ENCODE results near the gene BATF2.

Gene BATF2

GRCh38 chr11:64996710-64997380 lies at the start of gene BATF2:
Gene BATF2, minus strand, starts transcription at chr11:64996971. Its CDS starts 57 bp downstream, at chr11:64996914.
- DNase-seq = peak; percentile 65
- Mint-ChIP-seq H3K27ac (peak within 1 kb of the TSS; percentile 78), H3K36me3 (ENCODE audit: low read depth) (no peaks in the 10 kb centered on the region), H3K9me3 (no peaks in the 10 kb centered on the region), H3K4me1 (peaks cover 28% of the 10 kb centered on the region), H3K27me3 (ENCODE audit: low read depth, poor library complexity) (peaks cover 14% of the 10 kb centered on the region), H3K4me3 (peak within 1 kb of the TSS; percentile 52)
- no peak for TF ChIP-seq CTCF (IDR thresholded peaks at IDR 0.05)

- H3K9me3 Mint-ChIP-seq = no peaks in the 10 kb centered on the region
- peaks cover 26% of the 10 kb centered on the region for H3K4me1 Mint-ChIP-seq
- TF ChIP-seq CTCF (IDR thresholded peaks at IDR 0.05) = no peak
- H3K27ac Mint-ChIP-seq = no peak overlapping the region
- no peak for DNase-seq
- peaks cover 4% of the 10 kb centered on the region for H3K27me3 Mint-ChIP-seq (ENCODE audit: low read depth, poor library complexity)
- peaks cover 12% of the 10 kb centered on the region for H3K36me3 Mint-ChIP-seq (ENCODE audit: low read depth)
- H3K4me3 Mint-ChIP-seq = no peak overlapping the region
Measured at GRCh38 chr11:65045728-65046127, 49.0 kb upstream of the BATF2 start.

- H3K36me3 Mint-ChIP-seq (ENCODE audit: low read depth) = peaks cover 12% of the 10 kb centered on the region
- H3K4me3 Mint-ChIP-seq = no peak overlapping the region
- no peak overlapping the region for H3K27ac Mint-ChIP-seq
- no peak for DNase-seq
- no peak for TF ChIP-seq CTCF (IDR thresholded peaks at IDR 0.05)
- H3K27me3 Mint-ChIP-seq (ENCODE audit: low read depth, poor library complexity) = peaks cover 4% of the 10 kb centered on the region
- H3K9me3 Mint-ChIP-seq = no peaks in the 10 kb centered on the region
- H3K4me1 Mint-ChIP-seq = peaks cover 26% of the 10 kb centered on the region
Measured at GRCh38 chr11:65045061-65045460, 48.3 kb upstream of the BATF2 start.

- peaks cover 4% of the 10 kb centered on the region for H3K27me3 Mint-ChIP-seq (ENCODE audit: low read depth, poor library complexity)
- H3K4me1 Mint-ChIP-seq = peaks cover 26% of the 10 kb centered on the region
- peak overlapping the region; percentile 85 for H3K27ac Mint-ChIP-seq
- DNase-seq = no peak
- no peaks in the 10 kb centered on the region for H3K9me3 Mint-ChIP-seq
- TF ChIP-seq CTCF (IDR thresholded peaks at IDR 0.05) = no peak
- H3K4me3 Mint-ChIP-seq = no peak overlapping the region
- peaks cover 12% of the 10 kb centered on the region for H3K36me3 Mint-ChIP-seq (ENCODE audit: low read depth)
Measured at GRCh38 chr11:65043881-65044501, 47.2 kb upstream of the BATF2 start.

GRCh38 chr11:65042891-65043290 lies 46.1 kb upstream of the BATF2 start:
- H3K27me3 Mint-ChIP-seq (ENCODE audit: low read depth, poor library complexity) = no peaks in the 10 kb centered on the region
- no peak for DNase-seq
- H3K4me1 Mint-ChIP-seq = peaks cover 26% of the 10 kb centered on the region
- H3K9me3 Mint-ChIP-seq = no peaks in the 10 kb centered on the region
- no peak overlapping the region for H3K27ac Mint-ChIP-seq
- peaks cover 12% of the 10 kb centered on the region for H3K36me3 Mint-ChIP-seq (ENCODE audit: low read depth)
- H3K4me3 Mint-ChIP-seq = peak overlapping the region; percentile 90
- no peak for TF ChIP-seq CTCF (IDR thresholded peaks at IDR 0.05)

Measured in nephron progenitor cell (in vitro differentiated cells).